AG08395 (cell line): ENCODE measurements around the gene FFAR2.
"Not testable (repeated sequence)": the region's sequence is repeated elsewhere in the genome, so short reads cannot be mapped to it uniquely, and the experiment has no call there.

Source experiments
- DNase-seq: peaks from one replicate; pipeline ENCODE4 v3.0.0; 2012; ENCODE audit warnings: mixed read lengths, low spot score

The FFAR2 gene

DNA sequence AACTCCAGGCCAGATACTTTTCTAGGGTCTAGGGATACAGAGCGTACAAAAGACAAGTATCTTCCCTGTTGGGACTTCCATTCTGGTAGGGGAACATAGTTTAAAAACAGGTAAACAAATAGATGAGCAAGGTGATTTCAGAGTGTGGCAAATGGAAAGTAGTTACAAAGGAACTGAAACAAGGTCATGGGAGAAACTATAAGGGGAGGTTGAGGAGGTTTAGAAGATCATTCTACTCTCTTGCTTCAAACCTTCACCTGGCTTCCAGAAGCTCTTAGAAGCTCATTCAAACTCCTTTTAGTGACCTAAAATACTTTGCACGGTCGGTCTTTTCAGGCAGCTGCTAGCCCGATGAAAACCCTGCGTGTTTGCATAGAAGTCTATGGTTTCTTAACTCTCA is 9.1 kb downstream of the FFAR2 start:
- DNase-seq = no peak

DNA sequence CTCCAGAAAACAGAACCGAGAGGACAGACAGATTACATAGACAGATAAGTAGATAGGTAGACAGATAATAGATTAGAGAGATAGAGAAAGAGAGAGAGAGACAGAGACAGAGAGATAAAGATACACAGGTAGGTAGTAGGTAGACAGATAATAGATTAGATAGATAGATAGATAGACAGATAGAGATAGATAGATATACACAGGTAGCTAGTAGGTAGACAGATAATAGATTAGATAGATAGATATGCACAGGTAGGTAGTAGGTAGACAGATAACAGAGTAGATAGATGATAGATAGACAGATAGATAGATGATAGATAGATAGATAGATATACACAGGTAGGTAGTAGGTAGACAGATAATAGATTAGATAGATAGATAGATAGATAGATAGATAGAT is 10.1 kb downstream of the FFAR2 start:
- DNase-seq = no peak

GRCh38 chr19:35458731-35459391 is 10.8 kb downstream of the FFAR2 start:
- DNase-seq = no peak

GRCh38 chr19:35459414-35460082 is 11.5 kb downstream of the FFAR2 start:
- no peak for DNase-seq

DNA sequence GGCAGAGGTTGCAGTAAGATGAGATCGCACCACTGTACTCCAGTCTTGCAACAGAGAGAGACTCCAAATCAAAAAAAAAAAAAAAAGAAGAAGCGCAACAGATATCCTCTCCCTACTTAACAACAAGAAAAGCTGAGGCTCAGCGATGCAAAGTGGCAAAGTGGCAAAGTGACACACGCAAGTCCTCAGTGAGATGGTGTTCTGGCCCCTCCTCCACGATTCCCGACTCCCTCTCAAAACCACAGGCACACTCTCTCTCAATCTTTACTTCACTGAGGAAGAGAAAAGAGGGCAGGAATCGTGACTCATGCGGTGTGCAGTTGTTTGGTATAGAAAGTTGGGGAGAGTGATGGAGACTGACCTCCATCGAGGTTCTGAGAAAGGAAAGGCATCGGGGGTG is 12.6 kb downstream of the FFAR2 start:
- no peak for DNase-seq

GRCh38 chr19:35461060-35461459 is 13.0 kb downstream of the FFAR2 start:
- no peak for DNase-seq

- DNase-seq = not testable (repeated sequence)
Measured at GRCh38 chr19:35461788-35462187, 13.7 kb downstream of the FFAR2 start.

DNA sequence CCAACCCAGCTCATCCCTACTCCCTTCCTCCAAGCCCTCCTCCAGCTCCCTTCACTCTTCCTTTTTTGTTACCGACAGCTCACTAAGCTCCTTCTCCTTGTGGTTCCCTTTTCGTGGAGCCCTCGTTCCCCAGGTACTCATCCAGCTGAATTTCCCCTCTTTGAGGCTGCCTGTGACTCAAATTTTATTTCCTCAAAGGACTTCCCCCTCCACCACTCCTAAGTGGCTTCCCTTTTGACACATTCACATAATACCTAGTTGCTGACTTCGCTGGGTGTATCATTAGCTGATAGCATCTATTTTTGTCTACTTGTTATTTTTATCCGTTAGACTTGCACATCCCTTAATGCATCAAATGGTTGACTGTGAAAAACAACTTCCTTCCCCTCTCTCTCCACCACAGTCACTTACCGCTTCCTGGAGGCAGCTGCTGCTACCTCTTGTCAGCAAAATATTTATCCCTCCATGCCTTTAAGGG is 14.5 kb downstream of the FFAR2 start:
- DNase-seq = no peak

DNA sequence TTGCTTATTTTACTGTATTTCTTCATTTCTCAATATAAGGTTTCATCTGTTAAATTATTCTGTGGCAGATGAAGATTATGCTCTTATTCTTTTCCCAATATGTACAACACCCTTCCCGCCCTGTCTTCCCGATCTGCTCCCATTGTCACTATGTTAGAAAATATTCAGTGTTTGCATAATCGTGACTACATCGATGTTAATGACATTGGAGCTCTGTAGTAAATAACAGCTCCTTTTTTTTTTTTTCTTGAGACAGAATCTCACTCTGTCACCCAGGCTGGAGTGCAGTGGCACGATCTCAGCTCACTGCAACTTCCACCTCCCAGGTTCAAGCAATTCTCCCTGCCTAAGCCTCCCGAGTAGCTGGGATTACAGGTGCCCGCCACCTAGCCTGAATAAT is 14.9 kb downstream of the FFAR2 start:
- DNase-seq = not testable (repeated sequence)

DNA sequence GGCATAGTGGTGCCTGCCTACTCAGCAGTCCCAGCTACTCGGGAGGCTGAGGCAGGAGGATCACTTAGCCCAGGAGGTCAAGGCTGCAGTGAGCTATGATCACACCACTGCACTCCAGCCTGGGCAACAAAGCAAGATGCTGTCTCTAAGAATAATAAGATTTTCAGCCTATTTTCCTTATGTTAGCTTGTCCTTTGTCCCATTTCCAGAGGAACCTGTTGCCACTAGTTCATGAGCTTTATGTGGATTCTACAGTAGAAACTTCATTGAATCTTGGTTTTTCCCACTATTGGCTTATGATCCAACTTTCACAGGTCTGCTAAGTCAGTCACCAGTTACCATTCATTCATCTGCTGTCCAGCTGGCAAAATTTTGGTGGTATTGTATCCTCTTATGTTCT is 18.2 kb downstream of the FFAR2 start:
- DNase-seq = no peak

DNA sequence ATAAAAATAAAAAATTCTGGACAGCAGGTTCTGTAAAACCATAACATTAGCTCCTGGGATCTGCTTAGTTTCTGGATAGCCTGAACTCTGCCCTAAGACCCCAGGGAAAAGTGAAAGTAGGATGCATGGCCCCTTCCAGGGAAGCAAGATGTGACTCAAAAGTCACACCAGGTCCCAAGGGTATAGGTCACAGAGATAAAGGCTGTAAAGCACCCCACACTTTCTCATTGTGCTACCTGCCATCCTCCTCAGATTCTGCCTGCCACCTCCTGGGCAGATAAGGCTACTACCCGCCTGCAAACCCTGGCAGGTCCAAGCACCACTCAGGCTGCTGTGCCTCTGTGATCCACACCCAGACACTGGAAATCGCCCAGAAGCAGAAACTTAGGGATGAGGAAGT is 20.6 kb downstream of the FFAR2 start:
- peak; percentile 70 for DNase-seq

- DNase-seq = no peak
Measured at GRCh38 chr19:35470128-35470527, 22.1 kb downstream of the FFAR2 start.

- not testable (repeated sequence) for DNase-seq
Measured at GRCh38 chr19:35471075-35471474, 23.0 kb downstream of the FFAR2 start.

- no peak for DNase-seq
Measured at GRCh38 chr19:35471946-35472345, 23.9 kb downstream of the FFAR2 start.

DNA sequence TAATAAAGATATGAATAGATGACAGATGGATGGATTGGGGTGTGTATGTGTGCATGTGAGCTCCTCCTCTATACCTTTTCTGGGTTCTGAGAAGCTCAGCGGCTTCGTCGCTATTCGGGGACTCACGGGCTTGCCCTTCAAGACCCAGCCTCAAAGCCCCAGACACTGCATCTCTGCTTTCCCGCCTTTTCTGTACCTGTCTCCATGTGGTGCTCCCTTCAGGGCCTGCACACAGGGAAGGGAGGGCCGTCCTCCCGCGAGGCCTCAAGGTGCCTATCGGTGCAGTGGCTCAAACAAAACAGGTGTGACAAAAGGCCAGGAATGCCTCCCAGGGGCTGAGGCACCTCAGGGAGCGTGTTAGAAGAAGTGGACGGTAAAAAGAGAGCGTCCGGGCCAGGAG is 26.0 kb downstream of the FFAR2 start:
- no peak for DNase-seq

DNA sequence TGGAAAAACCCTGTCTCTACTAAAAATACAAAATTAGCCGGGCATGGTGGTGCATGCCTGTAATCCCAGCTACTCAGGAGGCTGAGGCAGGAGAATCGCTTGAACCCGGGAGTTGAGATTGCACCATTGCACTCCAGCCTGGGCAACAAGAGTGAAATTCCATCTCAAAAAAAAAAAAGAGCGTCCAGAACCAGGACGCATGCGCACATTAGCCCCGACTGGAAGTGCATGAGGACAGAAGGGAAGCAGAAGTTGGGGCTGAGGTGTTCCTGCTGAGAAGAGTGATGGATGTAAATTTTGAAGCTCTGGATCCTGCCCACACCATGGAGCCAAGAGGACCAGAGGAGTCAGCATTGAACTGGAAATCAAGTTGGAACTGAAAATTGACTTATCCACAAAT is 26.5 kb downstream of the FFAR2 start:
- DNase-seq = not testable (repeated sequence)

DNA sequence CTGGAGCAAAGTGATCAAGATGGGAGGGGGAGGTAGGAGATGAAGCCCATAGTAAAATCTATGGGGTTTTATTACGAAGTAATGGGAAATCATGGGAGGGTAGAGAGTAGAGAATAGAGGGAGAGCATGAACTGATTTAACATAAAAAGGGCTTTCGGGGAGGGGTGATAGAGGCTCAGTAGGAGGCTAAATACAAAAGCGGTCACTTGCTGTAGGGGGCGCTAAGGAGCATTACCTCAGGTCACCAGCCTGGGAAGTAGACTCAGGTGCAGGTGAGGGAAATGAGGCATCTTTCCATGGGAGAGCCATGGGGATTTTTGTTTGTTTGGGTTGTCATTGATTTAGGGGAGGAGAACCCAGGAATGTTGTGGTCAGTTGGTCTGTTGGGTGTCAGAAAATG is 28.1 kb downstream of the FFAR2 start:
- DNase-seq = no peak

- DNase-seq = no peak
Measured at GRCh38 chr19:35478794-35479677, 31.0 kb downstream of the FFAR2 start.

DNA sequence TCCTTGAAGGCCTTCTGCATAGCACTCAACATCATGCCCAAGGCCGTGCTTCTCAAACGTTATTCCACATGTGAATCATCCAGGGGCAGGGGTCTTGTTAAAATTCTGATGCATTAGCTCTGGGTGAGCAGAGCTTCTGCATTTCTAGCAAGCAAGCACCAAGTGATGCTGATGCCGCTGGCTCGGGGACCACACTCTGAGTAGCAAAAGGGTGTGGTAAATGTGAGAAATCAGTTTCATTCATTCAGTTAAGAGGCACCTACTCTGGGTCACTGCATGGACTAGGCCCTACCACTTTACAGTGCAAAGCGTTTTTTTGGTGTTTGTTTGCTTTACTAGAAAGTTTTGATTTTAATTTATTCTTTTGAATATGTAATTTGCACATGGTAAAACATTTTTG is 35.0 kb downstream of the FFAR2 start:
- no peak for DNase-seq

GRCh38 chr19:35484252-35485036 is 36.4 kb downstream of the FFAR2 start:
- no peak for DNase-seq

GRCh38 chr19:35486268-35486708 is 38.2 kb downstream of the FFAR2 start:
- DNase-seq = no peak

GRCh38 chr19:35487656-35488182 is 39.7 kb downstream of the FFAR2 start:
- DNase-seq = no peak
